Caco-2 (cell line): ENCODE data around the gene NKD2. TPM values are rescaled to one million over a fixed set of nuclear protein-coding genes. Genes with fewer than 3 reads are reported as not detected.

Source experiments
- BruUV-seq: library from RNA; stranded (reverse); fragments of 400-500 nt; replicated peaks from 2 replicates; lab custom pipeline; 2021; lab: Mats Ljungman, UMichigan
- CTCF ChIA-PET: fragments of 300-600 bp; sonication (Branson Sonifier 250); formaldehyde crosslinking; loops from one replicate; lab custom pipeline; 2022; ENCODE audit warnings: antibody characterized with exemption; lab: Charles Lee
- POLR2A ChIA-PET: fragments of 300-600 bp; sonication (Branson Sonifier 250); formaldehyde crosslinking; loops from one replicate; lab custom pipeline; 2022; ENCODE audit warnings: antibody characterized with exemption; lab: Charles Lee
- DNase-seq, 2 experiments: peaks; one replicate each; pipeline versions ENCODE4 v3.0.0 to v3.0.0-alpha.2; 2020 to 2022
- H3K27me3 ChIP-seq: replicated peaks from 2 replicates; pipeline ENCODE4 v1.6.0; 2011; ENCODE audit warnings: low read length; ENCODE audit not compliant: control insufficient read depth, insufficient read depth
- H3K36me3 ChIP-seq: 2 replicates; pipeline ENCODE4 v1.5.1; 2011; ENCODE audit warnings: low read length; ENCODE audit not compliant: control insufficient read depth, insufficient read depth
- H3K4me1 ChIP-seq: fragments of 250-450 bp; sonication (Bioruptor Pico); 2 replicates; pipeline ENCODE4 v1.5.1; 2020; ENCODE audit warnings: mild to moderate bottlenecking
- H3K4me3 ChIP-seq: 2 replicates; pipeline ENCODE4 v1.5.1; 2011; ENCODE audit warnings: low read depth, mild to moderate bottlenecking, control low read depth, low read length
- H3K9me3 ChIP-seq: fragments of 250-450 bp; sonication (Bioruptor Pico); 2 replicates; pipeline ENCODE4 v1.5.1; 2020; ENCODE audit warnings: mild to moderate bottlenecking, moderate library complexity
- H3K27ac Mint-ChIP-seq: one replicate; pipeline ENCODE4 v1.8.0; 2022; ENCODE audit warnings: mixed read lengths; ENCODE audit not compliant: unreplicated experiment
- H3K27me3 Mint-ChIP-seq: one replicate; pipeline ENCODE4 v1.8.0; 2022; ENCODE audit warnings: mixed read lengths; ENCODE audit not compliant: insufficient read depth, unreplicated experiment
- H3K36me3 Mint-ChIP-seq: one replicate; pipeline ENCODE4 v1.8.0; 2022; ENCODE audit warnings: mild to moderate bottlenecking, mixed read lengths; ENCODE audit not compliant: insufficient read depth, unreplicated experiment
- H3K4me1 Mint-ChIP-seq: one replicate; pipeline ENCODE4 v1.8.0; 2022; ENCODE audit warnings: low read depth, mixed read lengths; ENCODE audit not compliant: unreplicated experiment
- H3K4me3 Mint-ChIP-seq: one replicate; pipeline ENCODE4 v1.8.0; 2022; ENCODE audit warnings: mild to moderate bottlenecking, moderate library complexity, mixed read lengths; ENCODE audit not compliant: unreplicated experiment
- H3K9me3 Mint-ChIP-seq: one replicate; pipeline ENCODE4 v1.8.0; 2022; ENCODE audit warnings: mixed read lengths; ENCODE audit not compliant: unreplicated experiment
- CTCF ChIP-seq, 2 experiments: fragments of 200-600 bp in 1 of 2; IDR thresholded peaks; 1 replicate in 1 of 2; 2 replicates in 1 of 2; pipeline versions ENCODE4 v1.5.1 to v1.8.0; 2011 to 2022; ENCODE audit warnings: antibody characterized with exemption in 1 of 2, control low read depth in 1 of 2, inconsistent platforms in 1 of 2, low read depth in 1 of 2, low read length in 1 of 2, mild to moderate bottlenecking in 1 of 2, moderate library complexity in 1 of 2; ENCODE audit not compliant: insufficient read depth in 1 of 2, severe bottlenecking in 1 of 2, unreplicated experiment in 1 of 2
- intact Hi-C: fragments of 100-400 bp; cut with micrococcal nuclease; formaldehyde crosslinking; loops from one replicate; pipeline ENCODE4 v1.10.0; 2022; ENCODE audit not compliant: unreplicated experiment
- total RNA-seq: library from RNA; stranded (reverse); gene quantifications from 2 replicates; pipeline ENCODE4 v1.2.3, GENCODE V29; 2022

The NKD2 gene
- total RNA-seq, 1 experiment from 2014 or later = 17.7 TPM

- no peak overlapping the region for H3K4me3 Mint-ChIP-seq
- peaks cover 37% of the 10 kb centered on the region for H3K9me3 Mint-ChIP-seq
- intact Hi-C loops = no loop called here
- no peaks in the 10 kb centered on the region for H3K27me3 Mint-ChIP-seq
- no peak overlapping the region for H3K27ac Mint-ChIP-seq
- POLR2A ChIA-PET = no interaction called here
- Histone ChIP-seq H3K36me3 (no peaks in the 10 kb centered on the region), H3K4me3 (no peak overlapping the region), H3K27me3 (no peaks in the 10 kb centered on the region), H3K9me3 (peaks cover 5% of the 10 kb centered on the region; the same call in 1 of the 2 replicates), H3K4me1 (no peaks in the 10 kb centered on the region)
- TF ChIP-seq CTCF (IDR thresholded peaks at IDR 0.05; ENCODE audit: insufficient read depth in 1 of 2, low read depth in 1 of 2, low read length in 1 of 2, severe bottlenecking in 1 of 2, unreplicated experiment in 1 of 2) = no peak
- no TSS peak for BruUV-seq
- H3K36me3 Mint-ChIP-seq = peaks cover 2% of the 10 kb centered on the region
- CTCF ChIA-PET = no interaction called here
- H3K4me1 Mint-ChIP-seq = no peaks in the 10 kb centered on the region
- no peak for DNase-seq
Measured at GRCh38 chr5:1039210-1039548, 30.6 kb downstream of the NKD2 start.

- H3K36me3 Mint-ChIP-seq = peaks cover 5% of the 10 kb centered on the region
- no TSS peak for BruUV-seq
- no peak overlapping the region for H3K4me3 ChIP-seq
- no peaks in the 10 kb centered on the region for H3K27me3 Mint-ChIP-seq
- ChIA-PET POLR2A (no interaction called here), CTCF (no interaction called here)
- intact Hi-C loops = no loop called here
- no peaks in the 10 kb centered on the region for H3K27me3 ChIP-seq
- no peak overlapping the region for H3K4me3 Mint-ChIP-seq
- no peak for TF ChIP-seq CTCF (IDR thresholded peaks at IDR 0.05; ENCODE audit: insufficient read depth in 1 of 2, low read depth in 1 of 2, low read length in 1 of 2, severe bottlenecking in 1 of 2, unreplicated experiment in 1 of 2)
- H3K9me3 ChIP-seq = peaks cover 5% of the 10 kb centered on the region; the same call in 1 of the 2 replicates
- H3K36me3 ChIP-seq = no peaks in the 10 kb centered on the region
- H3K27ac Mint-ChIP-seq = no peak overlapping the region
- DNase-seq = no peak
- H3K9me3 Mint-ChIP-seq = peaks cover 43% of the 10 kb centered on the region
- H3K4me1 Mint-ChIP-seq = no peaks in the 10 kb centered on the region
- H3K4me1 ChIP-seq = no peaks in the 10 kb centered on the region
Measured at GRCh38 chr5:1039706-1040260, 31.2 kb downstream of the NKD2 start.

- Mint-ChIP-seq H3K4me3 (no peak overlapping the region), H3K27ac (no peak overlapping the region), H3K27me3 (no peaks in the 10 kb centered on the region), H3K9me3 (peaks cover 51% of the 10 kb centered on the region), H3K4me1 (no peaks in the 10 kb centered on the region), H3K36me3 (peaks cover 5% of the 10 kb centered on the region)
- no peaks in the 10 kb centered on the region for H3K27me3 ChIP-seq
- no peak for DNase-seq
- TF ChIP-seq CTCF (IDR thresholded peaks at IDR 0.05; ENCODE audit: insufficient read depth in 1 of 2, low read depth in 1 of 2, low read length in 1 of 2, severe bottlenecking in 1 of 2, unreplicated experiment in 1 of 2) = no peak
- intact Hi-C loops = no loop called here
- ChIA-PET CTCF (no interaction called here), POLR2A (no interaction called here)
- peaks cover 5% of the 10 kb centered on the region; the same call in 1 of the 2 replicates for H3K9me3 ChIP-seq
- no peaks in the 10 kb centered on the region for H3K36me3 ChIP-seq
- no peaks in the 10 kb centered on the region for H3K4me1 ChIP-seq
- no peak overlapping the region for H3K4me3 ChIP-seq
- BruUV-seq = no TSS peak
Measured at GRCh38 chr5:1040571-1040970, 32.0 kb downstream of the NKD2 start.
